Measurements from ENCODE around the gene RNF14. TPM values are rescaled to one million over a fixed set of nuclear protein-coding genes. Genes with fewer than 3 reads are reported as not detected.

The RNF14 gene, protein sequence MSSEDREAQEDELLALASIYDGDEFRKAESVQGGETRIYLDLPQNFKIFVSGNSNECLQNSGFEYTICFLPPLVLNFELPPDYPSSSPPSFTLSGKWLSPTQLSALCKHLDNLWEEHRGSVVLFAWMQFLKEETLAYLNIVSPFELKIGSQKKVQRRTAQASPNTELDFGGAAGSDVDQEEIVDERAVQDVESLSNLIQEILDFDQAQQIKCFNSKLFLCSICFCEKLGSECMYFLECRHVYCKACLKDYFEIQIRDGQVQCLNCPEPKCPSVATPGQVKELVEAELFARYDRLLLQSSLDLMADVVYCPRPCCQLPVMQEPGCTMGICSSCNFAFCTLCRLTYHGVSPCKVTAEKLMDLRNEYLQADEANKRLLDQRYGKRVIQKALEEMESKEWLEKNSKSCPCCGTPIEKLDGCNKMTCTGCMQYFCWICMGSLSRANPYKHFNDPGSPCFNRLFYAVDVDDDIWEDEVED
- 31.8 and 41.9 TPM in 2 replicates for total RNA-seq

DNA sequence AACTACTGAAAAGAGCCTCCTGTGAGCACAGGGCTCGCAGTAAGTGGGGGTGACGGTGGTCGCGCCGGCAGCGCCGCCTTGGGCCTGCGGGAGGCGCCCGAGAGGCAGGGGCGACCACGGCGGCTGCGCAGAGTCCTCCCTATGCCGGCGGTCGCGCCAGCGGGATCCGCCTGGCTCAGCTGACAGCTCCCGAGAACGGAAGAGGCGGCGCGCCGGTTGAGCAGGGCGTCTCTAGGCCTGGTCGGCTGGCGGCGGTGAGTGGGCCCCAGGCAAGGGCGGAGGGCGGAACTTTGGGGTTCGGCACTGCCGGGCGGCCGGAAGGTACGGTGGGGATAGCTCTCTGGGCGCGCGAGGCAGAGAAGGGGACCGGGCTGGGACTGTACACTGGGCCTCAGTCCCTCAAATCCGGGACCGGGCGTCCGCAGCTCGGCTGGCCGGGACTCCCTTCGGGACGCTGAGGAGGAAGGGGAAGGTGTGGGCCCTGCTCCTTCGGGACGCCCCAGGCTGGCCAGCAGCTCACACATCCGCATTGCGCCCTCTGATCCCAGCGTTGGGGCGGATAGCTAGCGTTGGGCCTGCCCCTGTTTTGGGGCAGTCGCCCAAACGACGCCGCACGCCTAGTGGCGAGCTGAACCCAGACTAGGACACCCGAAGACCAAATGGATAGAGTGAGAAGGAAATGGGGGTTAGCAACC lies at the start of gene RNF14:
TSS of gene RNF14 (plus strand) at position 192 of the 695 bp plus-strand sequence. CDS start 4,484 bp downstream, outside the sequence.

GRCh38 chr5:141923448-141924313 lies 45.2 kb upstream of the RNF14 start, which contains the start of gene DELE1:
DELE1 (plus strand) TSS chr5:141923871; CDS start chr5:141923942, 71 bp downstream.

DNA sequence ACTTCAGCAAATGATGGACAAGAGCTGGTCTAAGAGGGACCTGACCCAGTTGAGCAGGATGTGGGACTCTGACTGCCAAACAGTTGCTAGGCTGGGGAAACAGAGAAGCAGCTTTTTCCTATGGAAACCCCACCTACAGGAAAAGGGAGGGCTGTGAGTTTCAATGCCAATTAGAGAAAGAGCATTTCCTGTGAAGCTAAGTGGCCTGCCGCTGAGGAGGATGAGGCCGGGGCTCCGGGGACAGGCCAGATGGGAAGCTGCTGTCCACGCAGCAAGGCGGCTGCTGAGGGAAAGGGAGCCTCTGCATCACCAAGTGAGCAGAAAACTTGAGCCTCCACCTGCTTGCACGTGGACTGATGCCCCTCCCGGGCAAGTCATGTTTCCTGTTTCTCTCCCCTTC lies 10.8 kb upstream of the RNF14 start, which contains the start of gene PCDH12:
TSS of gene PCDH12 (minus strand) at position 90 of the 400 bp plus-strand sequence. CDS start 351 bp downstream, outside the sequence.

DNA sequence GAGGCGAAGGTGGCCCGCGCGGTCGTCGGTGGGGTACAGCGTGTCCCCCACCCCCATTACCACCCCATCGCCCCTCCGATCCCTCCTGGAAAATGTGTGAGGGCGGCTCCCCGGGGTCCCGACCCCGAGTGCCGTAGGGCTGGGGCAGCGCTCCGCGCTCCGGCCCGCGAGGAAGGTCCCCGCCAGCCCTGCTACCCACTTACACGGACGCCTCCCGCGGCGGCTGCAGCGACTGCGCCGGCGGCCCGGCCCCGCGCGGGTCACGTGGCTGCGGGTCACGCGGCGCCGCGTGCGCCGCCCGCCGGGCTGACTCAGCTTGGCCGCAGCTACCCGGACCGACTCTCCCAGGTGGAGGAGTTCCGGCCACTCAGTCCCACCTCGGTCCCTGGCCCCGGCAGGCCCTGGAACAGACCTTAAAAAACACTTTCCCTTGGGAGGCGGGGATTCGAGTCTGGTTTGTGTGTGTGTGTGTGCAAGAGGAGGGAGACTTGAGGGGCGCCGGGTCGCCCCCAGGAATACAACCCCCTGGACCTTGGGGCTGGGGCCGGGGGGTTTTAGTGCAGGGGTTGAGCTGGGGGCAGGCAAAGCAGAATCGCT lies 44.0 kb downstream of the RNF14 start, which contains the start of gene GNPDA1:
TSS of gene GNPDA1 (minus strand) at position 236 of the 597 bp plus-strand sequence. CDS start 992 bp downstream, outside the sequence.

Other genes starting within 250 kb of the RNF14 start
- gene PCDH1, start 90.7 kb upstream of the RNF14 start, total RNA-seq, result 50.3 and 60.9 TPM in 2 replicates
- 32.1 and 39.6 TPM in 2 replicates for gene DELE1, start 45.2 kb upstream of the RNF14 start, total RNA-seq
- 0.21 TPM in 1 of 2 replicates, not detected in the other for gene PCDH12, start 10.9 kb upstream of the RNF14 start, total RNA-seq
- gene GNPDA1, start 43.9 kb downstream of the RNF14 start, total RNA-seq, result 31.4 and 46.5 TPM in 2 replicates
- gene NDFIP1, start 139.7 kb downstream of the RNF14 start, total RNA-seq, result 35.7 and 71.0 TPM in 2 replicates